OCI-M2 (cell line): ENCODE data around the gene YTHDF1.
"Not testable (repeated sequence)": the region's sequence is repeated elsewhere in the genome, so short reads cannot be mapped to it uniquely, and the experiment has no call there.

Source experiments
- DNase-seq: peaks from one replicate; lab custom pipeline; 2025; ENCODE audit not compliant: unreplicated experiment; lab: John Stamatoyannopoulos, UW

YTHDF1 gene

GRCh38 chr20:63173552-63174191 is 42.3 kb downstream of the YTHDF1 start:
- DNase-seq: no peak

- DNase-seq: no peak
Observed at GRCh38 chr20:63172726-63173125, 43.2 kb downstream of the YTHDF1 start.

- no peak for DNase-seq
Observed at GRCh38 chr20:63171991-63172390, 43.9 kb downstream of the YTHDF1 start.

- no peak for DNase-seq
Observed at GRCh38 chr20:63169681-63170080, 46.2 kb downstream of the YTHDF1 start.

- DNase-seq: no peak
Observed at GRCh38 chr20:63168861-63169260, 47.1 kb downstream of the YTHDF1 start.

GRCh38 chr20:63167918-63168520 is 47.9 kb downstream of the YTHDF1 start:
- DNase-seq: no peak

- DNase-seq: no peak
Observed at GRCh38 chr20:63167026-63167917, 48.7 kb downstream of the YTHDF1 start.

GRCh38 chr20:63166193-63167020 is 49.5 kb downstream of the YTHDF1 start:
- DNase-seq: no peak

GRCh38 chr20:63165356-63166192 is 50.4 kb downstream of the YTHDF1 start:
- DNase-seq: no peak

- no peak for DNase-seq
Observed at GRCh38 chr20:63164484-63165355, 51.2 kb downstream of the YTHDF1 start.

- DNase-seq: no peak
Observed at GRCh38 chr20:63163596-63164483, 52.1 kb downstream of the YTHDF1 start.

GRCh38 chr20:63163171-63163570 is 52.8 kb downstream of the YTHDF1 start:
- no peak for DNase-seq

- no peak for DNase-seq
Observed at GRCh38 chr20:63162206-63162795, 53.6 kb downstream of the YTHDF1 start.

GRCh38 chr20:63161176-63161651 is 54.7 kb downstream of the YTHDF1 start:
- DNase-seq: no peak

- DNase-seq: no peak
Observed at GRCh38 chr20:63160641-63161175, 55.2 kb downstream of the YTHDF1 start.

GRCh38 chr20:63159826-63160640 is 55.9 kb downstream of the YTHDF1 start:
- DNase-seq: no peak

- not testable (repeated sequence) for DNase-seq
Observed at GRCh38 chr20:63159251-63159650, 56.7 kb downstream of the YTHDF1 start.
